ENCODE measurements around the gene ZNF697. TPM values are rescaled to one million over a fixed set of nuclear protein-coding genes. Genes with fewer than 3 reads are reported as not detected.

Gene ZNF697
- total and polyA plus RNA-seq, 9 of the 15 experiments (the other 6 are each of a cell fraction or from before 2014, with no cell fraction given): 2.1 to 13.6 (median 8.3) TPM

- TF ChIP-seq, protein P1, sequence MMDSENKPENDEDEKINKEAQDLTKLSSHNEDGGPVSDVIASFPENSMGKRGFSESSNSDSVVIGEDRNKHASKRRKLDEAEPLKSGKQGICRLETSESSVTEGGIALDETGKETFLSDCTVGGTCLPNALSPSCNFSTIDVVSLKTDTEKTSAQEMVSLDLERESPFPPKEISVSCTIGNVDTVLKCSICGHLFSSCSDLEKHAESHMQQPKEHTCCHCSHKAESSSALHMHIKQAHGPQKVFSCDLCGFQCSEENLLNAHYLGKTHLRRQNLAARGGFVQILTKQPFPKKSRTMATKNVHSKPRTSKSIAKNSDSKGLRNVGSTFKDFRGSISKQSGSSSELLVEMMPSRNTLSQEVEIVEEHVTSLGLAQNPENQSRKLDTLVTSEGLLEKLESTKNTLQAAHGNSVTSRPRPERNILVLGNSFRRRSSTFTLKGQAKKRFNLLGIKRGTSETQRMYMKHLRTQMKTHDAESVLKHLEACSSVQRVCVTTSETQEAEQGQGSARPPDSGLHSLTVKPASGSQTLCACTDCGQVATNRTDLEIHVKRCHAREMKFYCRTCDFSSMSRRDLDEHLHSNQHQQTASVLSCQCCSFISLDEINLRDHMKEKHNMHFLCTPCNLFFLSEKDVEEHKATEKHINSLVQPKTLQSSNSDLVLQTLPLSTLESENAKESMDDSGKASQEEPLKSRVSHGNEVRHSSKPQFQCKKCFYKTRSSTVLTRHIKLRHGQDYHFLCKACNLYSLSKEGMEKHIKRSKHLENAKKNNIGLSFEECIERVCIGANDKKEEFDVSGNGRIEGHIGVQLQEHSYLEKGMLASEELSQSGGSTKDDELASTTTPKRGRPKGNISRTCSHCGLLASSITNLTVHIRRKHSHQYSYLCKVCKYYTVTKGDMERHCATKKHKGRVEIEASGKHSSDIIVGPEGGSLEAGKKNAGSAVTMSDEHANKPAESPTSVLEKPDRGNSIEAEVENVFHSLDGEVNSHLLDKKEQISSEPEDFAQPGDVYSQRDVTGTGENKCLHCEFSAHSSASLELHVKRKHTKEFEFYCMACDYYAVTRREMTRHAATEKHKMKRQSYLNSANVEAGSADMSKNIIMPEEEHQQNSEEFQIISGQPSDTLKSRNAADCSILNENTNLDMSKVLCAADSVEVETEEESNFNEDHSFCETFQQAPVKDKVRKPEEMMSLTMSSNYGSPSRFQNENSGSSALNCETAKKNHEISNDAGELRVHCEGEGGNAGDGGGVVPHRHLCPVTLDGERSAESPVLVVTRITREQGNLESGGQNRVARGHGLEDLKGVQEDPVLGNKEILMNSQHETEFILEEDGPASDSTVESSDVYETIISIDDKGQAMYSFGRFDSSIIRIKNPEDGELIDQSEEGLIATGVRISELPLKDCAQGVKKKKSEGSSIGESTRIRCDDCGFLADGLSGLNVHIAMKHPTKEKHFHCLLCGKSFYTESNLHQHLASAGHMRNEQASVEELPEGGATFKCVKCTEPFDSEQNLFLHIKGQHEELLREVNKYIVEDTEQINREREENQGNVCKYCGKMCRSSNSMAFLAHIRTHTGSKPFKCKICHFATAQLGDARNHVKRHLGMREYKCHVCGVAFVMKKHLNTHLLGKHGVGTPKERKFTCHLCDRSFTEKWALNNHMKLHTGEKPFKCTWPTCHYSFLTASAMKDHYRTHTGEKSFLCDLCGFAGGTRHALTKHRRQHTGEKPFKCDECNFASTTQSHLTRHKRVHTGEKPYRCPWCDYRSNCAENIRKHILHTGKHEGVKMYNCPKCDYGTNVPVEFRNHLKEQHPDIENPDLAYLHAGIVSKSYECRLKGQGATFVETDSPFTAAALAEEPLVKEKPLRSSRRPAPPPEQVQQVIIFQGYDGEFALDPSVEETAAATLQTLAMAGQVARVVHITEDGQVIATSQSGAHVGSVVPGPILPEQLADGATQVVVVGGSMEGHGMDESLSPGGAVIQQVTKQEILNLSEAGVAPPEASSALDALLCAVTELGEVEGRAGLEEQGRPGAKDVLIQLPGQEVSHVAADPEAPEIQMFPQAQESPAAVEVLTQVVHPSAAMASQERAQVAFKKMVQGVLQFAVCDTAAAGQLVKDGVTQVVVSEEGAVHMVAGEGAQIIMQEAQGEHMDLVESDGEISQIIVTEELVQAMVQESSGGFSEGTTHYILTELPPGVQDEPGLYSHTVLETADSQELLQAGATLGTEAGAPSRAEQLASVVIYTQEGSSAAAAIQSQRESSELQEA (IDR thresholded peaks at IDR 0.05; ENCODE audit: low read depth): no peak
- TF ChIP-seq, protein P2, sequence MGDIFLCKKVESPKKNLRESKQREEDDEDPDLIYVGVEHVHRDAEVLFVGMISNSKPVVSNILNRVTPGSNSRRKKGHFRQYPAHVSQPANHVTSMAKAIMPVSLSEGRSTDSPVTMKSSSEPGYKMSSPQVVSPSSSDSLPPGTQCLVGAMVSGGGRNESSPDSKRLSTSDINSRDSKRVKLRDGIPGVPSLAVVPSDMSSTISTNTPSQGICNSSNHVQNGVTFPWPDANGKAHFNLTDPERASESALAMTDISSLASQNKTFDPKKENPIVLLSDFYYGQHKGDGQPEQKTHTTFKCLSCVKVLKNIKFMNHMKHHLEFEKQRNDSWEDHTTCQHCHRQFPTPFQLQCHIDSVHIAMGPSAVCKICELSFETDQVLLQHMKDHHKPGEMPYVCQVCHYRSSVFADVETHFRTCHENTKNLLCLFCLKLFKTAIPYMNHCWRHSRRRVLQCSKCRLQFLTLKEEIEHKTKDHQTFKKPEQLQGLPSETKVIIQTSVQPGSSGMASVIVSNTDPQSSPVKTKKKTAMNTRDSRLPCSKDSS (IDR thresholded peaks at IDR 0.05; ENCODE audit: low read depth, partially characterized antibody): no peak
- peak; percentile 58; the same call in 1 of the 2 replicates for TF ChIP-seq L3MBTL2 (IDR thresholded peaks at IDR 0.05)
- TF ChIP-seq KDM4B (IDR thresholded peaks at IDR 0.05; ENCODE audit: borderline replicate concordance in 2 of 2, low read depth in 1 of 2): 0 out of 4 replicates have a peak, but pooled peaks of 1 of the 2 experiments have one; percentile 37
- TF ChIP-seq NRF1 (conservative IDR thresholded peaks at IDR 0.05 in 1 of 2, IDR thresholded peaks at IDR 0.05 in 1 of 2): peak; percentile 67 to 73
- TF ChIP-seq ATF1 (CRISPR knock-in tag; IDR thresholded peaks at IDR 0.05): no peak
- TF ChIP-seq ATF1 (tag; IDR thresholded peaks at IDR 0.05): peak; percentile 60; the same call in 1 of the 2 replicates
- TF ChIP-seq YBX1 (IDR thresholded peaks at IDR 0.05): no peak
- TF ChIP-seq, protein P3, sequence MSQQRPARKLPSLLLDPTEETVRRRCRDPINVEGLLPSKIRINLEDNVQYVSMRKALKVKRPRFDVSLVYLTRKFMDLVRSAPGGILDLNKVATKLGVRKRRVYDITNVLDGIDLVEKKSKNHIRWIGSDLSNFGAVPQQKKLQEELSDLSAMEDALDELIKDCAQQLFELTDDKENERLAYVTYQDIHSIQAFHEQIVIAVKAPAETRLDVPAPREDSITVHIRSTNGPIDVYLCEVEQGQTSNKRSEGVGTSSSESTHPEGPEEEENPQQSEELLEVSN (IDR thresholded peaks at IDR 0.05; ENCODE audit: borderline replicate concordance in 1 of 2, extremely low read depth in 1 of 2, insufficient read depth in 1 of 2, insufficient read length in 1 of 2, low read depth in 1 of 2, low read length in 1 of 2, poor library complexity in 1 of 2, severe bottlenecking in 1 of 2): peak in 1 of 2 experiments; percentile 65
- TF ChIP-seq ZNF24 (IDR thresholded peaks at IDR 0.05): no peak; the same call in 1 of the 2 replicates
- no peak for TF ChIP-seq LARP7 (IDR thresholded peaks at IDR 0.05)
- TF ChIP-seq, protein P4, sequence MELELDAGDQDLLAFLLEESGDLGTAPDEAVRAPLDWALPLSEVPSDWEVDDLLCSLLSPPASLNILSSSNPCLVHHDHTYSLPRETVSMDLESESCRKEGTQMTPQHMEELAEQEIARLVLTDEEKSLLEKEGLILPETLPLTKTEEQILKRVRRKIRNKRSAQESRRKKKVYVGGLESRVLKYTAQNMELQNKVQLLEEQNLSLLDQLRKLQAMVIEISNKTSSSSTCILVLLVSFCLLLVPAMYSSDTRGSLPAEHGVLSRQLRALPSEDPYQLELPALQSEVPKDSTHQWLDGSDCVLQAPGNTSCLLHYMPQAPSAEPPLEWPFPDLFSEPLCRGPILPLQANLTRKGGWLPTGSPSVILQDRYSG (tag; conservative IDR thresholded peaks at IDR 0.05; ENCODE audit: low read depth): no peak
- no peak for TF ChIP-seq NFE2L1 (tag; IDR thresholded peaks at IDR 0.05; ENCODE audit: borderline replicate concordance, low read depth)
- no peak for TF ChIP-seq ZNF644 (tag; IDR thresholded peaks at IDR 0.05; ENCODE audit: low read depth)
These were observed at the start of gene ZNF697 (continued) for GRCh38 chr1:119647734-119648619.
